K562 (cell line): ENCODE measurements around the gene SIGLEC7. TPM values are rescaled to one million over a fixed set of nuclear protein-coding genes. Genes with fewer than 3 reads are reported as not detected.

Experiments used
- CC2D1A ChIP-seq: fragments of 450-650 bp; IDR thresholded peaks from 2 replicates; pipeline ENCODE4 v1.6.1; 2017; ENCODE audit warnings: mild to moderate bottlenecking
- DPF2 ChIP-seq: fragments of 450-650 bp; IDR thresholded peaks from 2 replicates; pipeline ENCODE4 v1.6.1; 2016
- GABPA ChIP-seq: fragments of 200-800 bp; sonication (Bioruptor generic); conservative IDR thresholded peaks from 2 replicates; pipeline ENCODE4 v1.6.1; 2016; ENCODE audit warnings: low read depth, missing genetic modification characterization, missing compliant biosample characterization
- GATAD2B ChIP-seq: fragments of 450-650 bp; IDR thresholded peaks from 2 replicates; pipeline ENCODE4 v1.6.1; 2017; ENCODE audit warnings: mild to moderate bottlenecking, borderline replicate concordance
- HDAC6 ChIP-seq: IDR thresholded peaks from 2 replicates; pipeline ENCODE4 v1.6.1; 2012; ENCODE audit warnings: low read depth, mild to moderate bottlenecking, control low read depth, inconsistent platforms, low read length, moderate library complexity
- HNRNPH1 ChIP-seq: fragments of 200-400 bp; formaldehyde crosslinking; optimal IDR thresholded peaks from 2 replicates; pipeline ENCODE3; 2017; ENCODE audit warnings: low read depth, mild to moderate bottlenecking, low read length, moderate library complexity
- KDM4B ChIP-seq, 2 experiments: fragments of 450-650 bp in 1 of 2; sonication (generic) in 1 of 2; IDR thresholded peaks; 2 replicates each; pipeline ENCODE4 v1.6.1; 2016 to 2017; ENCODE audit warnings: borderline replicate concordance in 2 of 2, antibody characterized with exemption in 1 of 2, low read depth in 1 of 2, mild to moderate bottlenecking in 1 of 2
- MYNN ChIP-seq, 2 experiments: sonication (generic); formaldehyde crosslinking in 1 of 2; IDR thresholded peaks; 2 replicates each; pipeline versions ENCODE4 v1.5.0 to v1.6.1; 2016 to 2020; ENCODE audit warnings: antibody characterized with exemption in 1 of 2, missing genetic modification reagents in 1 of 2
- SMARCE1 ChIP-seq: fragments of 450-650 bp; IDR thresholded peaks from 2 replicates; pipeline ENCODE4 v1.7.1; 2016; ENCODE audit warnings: mild to moderate bottlenecking
- THRB ChIP-seq: fragments of 450-650 bp; formaldehyde crosslinking; conservative IDR thresholded peaks from 2 replicates; pipeline ENCODE4 v1.4.0; 2022; ENCODE audit warnings: mild to moderate bottlenecking, missing genetic modification characterization
- WHSC1 ChIP-seq: IDR thresholded peaks from one replicate; pipeline ENCODE4 v1.6.1; 2012; ENCODE audit warnings: low read length, control low read depth, inconsistent platforms
- ZFPM2 ChIP-seq: fragments of 250-450 bp; sonication (Bioruptor Pico); IDR thresholded peaks from 2 replicates; pipeline ENCODE4 v1.5.1; 2022; ENCODE audit warnings: mild to moderate bottlenecking
- ZNF174 ChIP-seq: fragments of 250-450 bp; sonication (Bioruptor Pico); IDR thresholded peaks from 2 replicates; pipeline ENCODE4 v1.4.0; 2020; ENCODE audit warnings: mild to moderate bottlenecking
- ZNF212 ChIP-seq: fragments of 450-650 bp; formaldehyde crosslinking; IDR thresholded peaks from 2 replicates; pipeline ENCODE4 v1.4.0; 2020; ENCODE audit warnings: mild to moderate bottlenecking
- ZNF639 ChIP-seq, 2 experiments: fragments of 200-800 bp in 1 of 2; sonication (Bioruptor generic) in 1 of 2; sonication (generic) in 1 of 2; formaldehyde crosslinking in 1 of 2; IDR thresholded peaks in 1 of 2; conservative IDR thresholded peaks in 1 of 2; 2 replicates each; pipeline versions ENCODE4 v1.5.0 to v1.6.1; 2016 to 2020; ENCODE audit warnings: missing compliant biosample characterization in 1 of 2, missing genetic modification characterization in 1 of 2, missing genetic modification reagents in 1 of 2
- ZNF655 ChIP-seq: fragments of 250-450 bp; sonication (Bioruptor Pico); IDR thresholded peaks from 2 replicates; pipeline ENCODE4 v1.5.0; 2021
- polyA plus RNA-seq, 8 experiments: library from polyadenylated mRNA; depleted of rRNA in 4 of 8; stranded (reverse) in 5 of 8; unstranded in 3 of 8; fragments of >200 nt; fragmentation: Nextera tagmentation in 2 of 8; fragmentation: Illumina TruSeq in 1 of 8; extraction: Ambion mirVana in 2 of 8; extraction: Trizol in 1 of 8; gene quantifications; 2 replicates each; pipeline versions ENCODE4 v1.2.1 to v1.2.3, GENCODE V29; 2011 to 2014; ENCODE audit warnings: inconsistent platforms in 1 of 8, missing spikeins in 1 of 8
- total RNA-seq, 7 experiments: library from RNA; depleted of rRNA in 6 of 7; stranded (reverse); fragments of >200 nt in 6 of 7; fragmentation: Illumina TruSeq in 2 of 7; extraction: Trizol in 2 of 7; gene quantifications; 2 replicates each; pipeline versions ENCODE4 v1.2.1 to v1.2.3, GENCODE V29; 2011 to 2021; ENCODE audit warnings: low replicate concordance in 1 of 7
- TF ChIP-seq, protein P1 (sequence below): sonication (generic); formaldehyde crosslinking; IDR thresholded peaks from 2 replicates; pipeline ENCODE4 v1.8.0; 2022; ENCODE audit warnings: mild to moderate bottlenecking, missing genetic modification reagents
- TF ChIP-seq, protein P2 (sequence below): fragments of 450-650 bp; IDR thresholded peaks from 2 replicates; pipeline ENCODE4 v1.6.1; 2014; ENCODE audit warnings: low read depth, mild to moderate bottlenecking, moderate library complexity, borderline replicate concordance
- TF ChIP-seq, protein P3 (sequence below): sonication (generic); formaldehyde crosslinking; IDR thresholded peaks from 2 replicates; pipeline ENCODE4 v1.9.0; 2022; ENCODE audit warnings: mild to moderate bottlenecking, missing genetic modification reagents

Gene SIGLEC7
- total and polyA plus RNA-seq, 9 of the 15 experiments (the other 6 are each of a cell fraction or from before 2014, with no cell fraction given): 0.10 to 0.12 TPM; not detected in 7

DNA sequence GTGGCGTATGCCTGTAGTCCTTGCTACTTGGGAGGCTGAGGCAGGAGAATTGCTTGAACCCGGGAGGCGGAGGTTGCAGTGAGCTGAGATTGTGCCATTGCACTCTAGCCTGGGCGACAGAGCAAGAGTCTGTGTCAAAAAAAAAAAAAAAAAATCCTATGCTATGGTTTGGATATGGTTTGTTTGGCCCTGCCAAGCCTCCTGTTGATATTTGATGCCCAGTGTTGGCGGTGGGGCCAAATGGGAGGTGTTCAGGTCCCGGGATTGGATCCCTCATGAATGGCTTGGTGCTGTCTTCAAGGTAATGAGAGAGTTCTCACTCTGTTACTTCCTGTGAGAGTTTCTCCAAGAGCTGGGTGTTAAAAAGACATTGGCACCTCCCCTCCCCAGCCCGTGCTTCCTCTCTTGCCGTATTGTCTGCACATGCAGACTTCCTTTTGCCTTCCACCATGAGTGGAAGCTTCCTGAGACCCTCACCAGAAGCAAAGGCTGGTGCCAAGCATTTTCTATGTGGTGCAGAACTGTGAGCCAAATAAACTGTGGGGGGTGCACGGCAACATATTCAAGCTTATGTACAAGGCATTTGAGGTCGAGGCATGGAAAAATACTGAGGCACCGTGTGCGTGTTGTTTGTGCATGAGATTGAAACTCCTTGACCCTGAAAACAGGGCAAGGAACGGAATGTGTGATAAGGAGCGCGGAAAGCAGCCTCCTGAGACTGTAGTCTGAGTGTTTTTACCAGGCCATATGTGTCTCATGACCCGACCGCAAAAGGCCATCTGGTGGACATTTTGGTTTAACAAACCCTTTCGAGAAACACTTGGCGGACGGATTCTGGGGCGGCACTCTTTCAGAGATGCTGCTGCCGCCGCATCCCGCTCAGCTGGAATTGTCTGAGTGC, 10.1 kb upstream of the SIGLEC7 start (continued):
- TF ChIP-seq THRB (CRISPR knock-in tag) (no peak), GATAD2B (no peak), CC2D1A (no peak), GABPA (tag) (0 out of 2 replicates have a peak, but pooled peaks have one; percentile 27), ZNF639 (CRISPR knock-in tag; conservative IDR thresholded peaks at IDR 0.05 in 1 of 2, IDR thresholded peaks at IDR 0.05 in 1 of 2) (peak in 1 of 2 experiments; percentile 80; a peak in 2 of 4 replicates), WHSC1 (no peak), ZNF655 (no peak), MYNN (IDR thresholded peaks at IDR 0.05) (peak; percentile 40; the same call in 1 of the 2 replicates), MYNN (CRISPR knock-in tag; IDR thresholded peaks at IDR 0.05) (no peak), ZNF174 (CRISPR knock-in tag) (no peak), ZNF212 (no peak), HNRNPH1 (no peak), ZFPM2 (CRISPR knock-in tag) (no peak), DPF2 (peak; percentile 44; the same call in 1 of the 2 replicates), SMARCE1 (0 out of 2 replicates have a peak, but pooled peaks have one; percentile 62), HDAC6 (no peak), KDM4B (IDR thresholded peaks at IDR 0.05; ENCODE audit: borderline replicate concordance in 2 of 2, low read depth in 1 of 2) (no peak)
- TF ChIP-seq, protein P1, sequence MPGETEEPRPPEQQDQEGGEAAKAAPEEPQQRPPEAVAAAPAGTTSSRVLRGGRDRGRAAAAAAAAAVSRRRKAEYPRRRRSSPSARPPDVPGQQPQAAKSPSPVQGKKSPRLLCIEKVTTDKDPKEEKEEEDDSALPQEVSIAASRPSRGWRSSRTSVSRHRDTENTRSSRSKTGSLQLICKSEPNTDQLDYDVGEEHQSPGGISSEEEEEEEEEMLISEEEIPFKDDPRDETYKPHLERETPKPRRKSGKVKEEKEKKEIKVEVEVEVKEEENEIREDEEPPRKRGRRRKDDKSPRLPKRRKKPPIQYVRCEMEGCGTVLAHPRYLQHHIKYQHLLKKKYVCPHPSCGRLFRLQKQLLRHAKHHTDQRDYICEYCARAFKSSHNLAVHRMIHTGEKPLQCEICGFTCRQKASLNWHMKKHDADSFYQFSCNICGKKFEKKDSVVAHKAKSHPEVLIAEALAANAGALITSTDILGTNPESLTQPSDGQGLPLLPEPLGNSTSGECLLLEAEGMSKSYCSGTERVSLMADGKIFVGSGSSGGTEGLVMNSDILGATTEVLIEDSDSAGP (CRISPR knock-in tag): no peak
- TF ChIP-seq, protein P2, sequence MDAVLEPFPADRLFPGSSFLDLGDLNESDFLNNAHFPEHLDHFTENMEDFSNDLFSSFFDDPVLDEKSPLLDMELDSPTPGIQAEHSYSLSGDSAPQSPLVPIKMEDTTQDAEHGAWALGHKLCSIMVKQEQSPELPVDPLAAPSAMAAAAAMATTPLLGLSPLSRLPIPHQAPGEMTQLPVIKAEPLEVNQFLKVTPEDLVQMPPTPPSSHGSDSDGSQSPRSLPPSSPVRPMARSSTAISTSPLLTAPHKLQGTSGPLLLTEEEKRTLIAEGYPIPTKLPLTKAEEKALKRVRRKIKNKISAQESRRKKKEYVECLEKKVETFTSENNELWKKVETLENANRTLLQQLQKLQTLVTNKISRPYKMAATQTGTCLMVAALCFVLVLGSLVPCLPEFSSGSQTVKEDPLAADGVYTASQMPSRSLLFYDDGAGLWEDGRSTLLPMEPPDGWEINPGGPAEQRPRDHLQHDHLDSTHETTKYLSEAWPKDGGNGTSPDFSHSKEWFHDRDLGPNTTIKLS: no peak
- TF ChIP-seq, protein P3, sequence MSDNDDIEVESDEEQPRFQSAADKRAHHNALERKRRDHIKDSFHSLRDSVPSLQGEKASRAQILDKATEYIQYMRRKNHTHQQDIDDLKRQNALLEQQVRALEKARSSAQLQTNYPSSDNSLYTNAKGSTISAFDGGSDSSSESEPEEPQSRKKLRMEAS (CRISPR knock-in tag): peak; percentile 54; the same call in 1 of the 2 replicates
